Endothelial cell of umbilical vein (primary cell): ENCODE measurements around the gene RBM44. TPM values are rescaled to one million over a fixed set of nuclear protein-coding genes. Genes with fewer than 3 reads are reported as not detected.
A peak's percentile ranks its signal among the peaks of the same experiment; 100 is the strongest.

Experiments used
- BruUV-seq: library from RNA; stranded (reverse); fragments of 400-500 nt; replicated peaks from 2 replicates; lab custom pipeline; 2021; lab: Mats Ljungman, UMichigan
- CTCF ChIA-PET: fragments of 300-600, 350-600 bp; sonication (Branson Sonifier 250); formaldehyde crosslinking; loops from one replicate; lab custom pipeline; 2021; ENCODE audit warnings: antibody characterized with exemption, inconsistent platforms; lab: Charles Lee
- POLR2A ChIA-PET: fragments of 300-600, 350-600 bp; sonication (Branson Sonifier 250); formaldehyde crosslinking; loops from one replicate; lab custom pipeline; 2021; ENCODE audit warnings: antibody characterized with exemption, inconsistent platforms; lab: Charles Lee
- DNase-seq: peaks from one replicate; pipeline ENCODE4 v3.0.0-alpha.2; 2011; ENCODE audit warnings: low read depth, low spot score
- FAIRE-seq: peaks from 2 replicates; lab custom pipeline; 2011; peaks lifted over from hg19 to GRCh38; lab: Jason Lieb, UNC
- H2AFZ ChIP-seq: 2 replicates; pipeline ENCODE4 v1.6.0; 2012; ENCODE audit warnings: low read depth, low read length, control low read depth, inconsistent platforms
- H3K27ac ChIP-seq: 2 replicates; pipeline ENCODE4 v1.5.1; 2011; ENCODE audit warnings: low read depth, mild to moderate bottlenecking, control low read depth, low read length, moderate library complexity; ENCODE audit not compliant: insufficient read depth
- H3K27me3 ChIP-seq, 2 experiments: 2 replicates each; pipeline versions ENCODE4 v1.6.0 to v1.6.1; 2011; ENCODE audit warnings: low read length in 2 of 2, mixed read lengths in 1 of 2; ENCODE audit not compliant: control insufficient read depth in 2 of 2, insufficient read depth in 2 of 2
- H3K36me3 ChIP-seq, 2 experiments: 2 replicates in 1 of 2; 3 replicates in 1 of 2; pipeline ENCODE4 v1.5.1; 2011; ENCODE audit warnings: low read length in 2 of 2, mild to moderate bottlenecking in 1 of 2, moderate library complexity in 1 of 2; ENCODE audit not compliant: control insufficient read depth in 2 of 2, insufficient read depth in 2 of 2; ENCODE audit errors: extremely low read depth in 1 of 2
- H3K4me1 ChIP-seq: 3 replicates; pipeline ENCODE4 v1.5.1; 2011; ENCODE audit warnings: mild to moderate bottlenecking, low read length; ENCODE audit not compliant: control insufficient read depth, insufficient read depth; ENCODE audit errors: extremely low read depth
- H3K4me2 ChIP-seq: 2 replicates; pipeline ENCODE4 v1.6.1; 2011; ENCODE audit warnings: low read length, control low read depth, mixed read lengths; ENCODE audit not compliant: insufficient read depth
- H3K4me3 ChIP-seq, 3 experiments: fragments of 200-600 bp in 1 of 3; sonication (generic), shearing (Covaris generic) in 1 of 3; replicated peaks in 1 of 3; 2 replicates each; pipeline ENCODE4 v1.5.1; 2011 to 2016; ENCODE audit warnings: control low read depth in 3 of 3, low read length in 3 of 3, mild to moderate bottlenecking in 2 of 3, inconsistent platforms in 1 of 3, low read depth in 1 of 3, moderate library complexity in 1 of 3; ENCODE audit not compliant: insufficient read depth in 1 of 3
- H3K79me2 ChIP-seq: 2 replicates; pipeline ENCODE4 v1.6.0; 2012; ENCODE audit warnings: low read length, inconsistent platforms; ENCODE audit not compliant: control insufficient read depth, insufficient read depth
- H3K9ac ChIP-seq: replicated peaks from 2 replicates; pipeline ENCODE3; 2011; ENCODE audit warnings: low read length, control low read depth; ENCODE audit not compliant: insufficient read depth; ENCODE audit errors: extremely low read depth
- H3K9me1 ChIP-seq: replicated peaks from 3 replicates; pipeline ENCODE4 v1.6.0; 2011; ENCODE audit warnings: mild to moderate bottlenecking, low read length; ENCODE audit not compliant: control insufficient read depth, insufficient read depth; ENCODE audit errors: extremely low read depth
- H3K9me3 ChIP-seq: replicated peaks from 2 replicates; pipeline ENCODE4 v1.5.1; 2012; ENCODE audit warnings: low read length, inconsistent platforms; ENCODE audit not compliant: control insufficient read depth, insufficient read depth
- H4K20me1 ChIP-seq: replicated peaks from 2 replicates; pipeline ENCODE3; 2011; ENCODE audit warnings: mild to moderate bottlenecking, low read length; ENCODE audit not compliant: control insufficient read depth, insufficient read depth; ENCODE audit errors: extremely low read depth
- EZH2 ChIP-seq: IDR thresholded peaks from 2 replicates; pipeline ENCODE4 v1.6.1; 2012; ENCODE audit warnings: borderline replicate concordance, low read depth, mild to moderate bottlenecking, moderate library complexity, low read length, inconsistent platforms; ENCODE audit not compliant: severe bottlenecking
- GATA2 ChIP-seq: IDR thresholded peaks from 2 replicates; pipeline ENCODE4 v1.7.0; 2011; ENCODE audit warnings: low read depth, mild to moderate bottlenecking, moderate library complexity, mixed read lengths, low read length; ENCODE audit not compliant: insufficient read length, insufficient read depth
- MYC ChIP-seq: IDR thresholded peaks from one replicate; pipeline ENCODE4 v1.6.1; 2011; ENCODE audit warnings: mild to moderate bottlenecking, low read depth, low read length
- POLR2A ChIP-seq: IDR thresholded peaks from 2 replicates; pipeline ENCODE4 v1.6.1; 2012; ENCODE audit warnings: low read depth, mild to moderate bottlenecking, control low read depth, low read length
- POLR2AphosphoS5 ChIP-seq: IDR thresholded peaks from 2 replicates; pipeline ENCODE4 v1.6.1; 2012; ENCODE audit warnings: low read depth, mild to moderate bottlenecking, control low read depth, low read length, moderate library complexity; ENCODE audit not compliant: insufficient read depth
- dilution Hi-C: fragments of 300-500 bp; cut with MboI; formaldehyde crosslinking; loops from one replicate; pipeline ENCODE4 v1.15.0; 2019; ENCODE audit warnings: low sequenced_read_pairs; ENCODE audit not compliant: extremely low pct_ligation_motif_present
- intact Hi-C: fragments of 100-400 bp; cut with micrococcal nuclease; formaldehyde crosslinking; loops from one replicate; pipeline ENCODE4 v1.10.0; 2022
- polyA plus RNA-seq, 4 experiments: library from polyadenylated mRNA; depleted of rRNA in 3 of 4; stranded (reverse) in 3 of 4; unstranded in 1 of 4; fragments of >200 nt; gene quantifications; 2 replicates each; pipeline versions ENCODE4 v1.2.1 to v1.2.3, GENCODE V29; 2011 to 2012; ENCODE audit warnings: missing spikeins in 1 of 4
- total RNA-seq: library from RNA; stranded (reverse); gene quantifications from 2 replicates; pipeline ENCODE4 v1.2.3, GENCODE V29; 2021
- TF ChIP-seq, protein P1 (sequence below), 2 donors: IDR thresholded peaks; 1 replicate in 1 of 2; 2 replicates in 1 of 2; pipeline ENCODE4 v1.5.1; 2011; ENCODE audit warnings: low read length in 2 of 2, mild to moderate bottlenecking in 2 of 2, moderate library complexity in 2 of 2, control low read depth in 1 of 2, inconsistent platforms in 1 of 2, low read depth in 1 of 2; ENCODE audit not compliant: insufficient read depth in 1 of 2; ENCODE audit errors: extremely low read depth in 1 of 2

The RBM44 gene
- total and polyA plus RNA-seq, 2 donors (not counting 3 experiments of a cell fraction or from before 2014, with no cell fraction given) = 0.14 to 0.53 TPM

DNA sequence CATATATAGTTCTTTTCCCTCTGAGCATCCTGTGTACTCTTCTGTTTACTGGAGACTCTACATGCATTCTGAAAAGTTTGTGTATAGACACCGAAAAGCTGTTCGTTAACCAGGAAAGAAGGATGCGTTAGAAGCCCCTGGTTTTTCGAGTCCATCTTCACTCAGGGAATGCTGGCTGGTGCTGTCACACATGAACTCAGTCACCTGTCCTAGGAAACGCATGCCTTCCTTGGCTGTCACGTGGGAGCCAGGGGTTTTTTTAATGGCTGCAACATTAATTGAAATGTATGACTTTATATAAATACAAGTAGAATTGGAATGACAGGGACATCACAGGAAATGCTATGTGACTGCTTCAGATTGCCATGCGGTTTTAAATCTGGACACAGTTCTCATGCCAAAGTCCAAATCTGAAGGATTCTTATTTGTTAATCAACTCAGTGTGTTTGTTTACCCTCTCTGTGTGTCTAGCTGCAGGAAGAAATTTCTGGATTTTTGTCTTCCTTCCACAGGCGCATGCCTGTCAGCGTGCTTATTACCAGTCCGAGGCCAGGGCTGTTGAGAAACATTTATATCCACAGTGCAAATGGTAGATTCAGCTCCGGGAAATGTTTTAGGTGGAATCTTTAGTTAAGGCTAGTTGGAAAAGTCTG is 63.4 kb downstream of the RBM44 start:
- intact Hi-C loops = no loop called here
- dilution Hi-C loops = no loop called here
- POLR2A ChIA-PET = no interaction called here

GRCh38 chr2:237862528-237862895 is 63.9 kb downstream of the RBM44 start:
- H3K9me3 ChIP-seq = no peaks in the 10 kb centered on the region
- peaks cover 5% of the 10 kb centered on the region for H3K4me1 ChIP-seq
- no peak overlapping the region for H3K4me3 ChIP-seq
- no TSS peak for BruUV-seq
- H4K20me1 ChIP-seq = no peaks in the 10 kb centered on the region
- dilution Hi-C loops (no loop called here), intact Hi-C loops (no loop called here)
- H3K27me3 ChIP-seq = peaks cover 27 to 32% of the 10 kb centered on the region in 2 experiments
- TF ChIP-seq, protein P1, sequence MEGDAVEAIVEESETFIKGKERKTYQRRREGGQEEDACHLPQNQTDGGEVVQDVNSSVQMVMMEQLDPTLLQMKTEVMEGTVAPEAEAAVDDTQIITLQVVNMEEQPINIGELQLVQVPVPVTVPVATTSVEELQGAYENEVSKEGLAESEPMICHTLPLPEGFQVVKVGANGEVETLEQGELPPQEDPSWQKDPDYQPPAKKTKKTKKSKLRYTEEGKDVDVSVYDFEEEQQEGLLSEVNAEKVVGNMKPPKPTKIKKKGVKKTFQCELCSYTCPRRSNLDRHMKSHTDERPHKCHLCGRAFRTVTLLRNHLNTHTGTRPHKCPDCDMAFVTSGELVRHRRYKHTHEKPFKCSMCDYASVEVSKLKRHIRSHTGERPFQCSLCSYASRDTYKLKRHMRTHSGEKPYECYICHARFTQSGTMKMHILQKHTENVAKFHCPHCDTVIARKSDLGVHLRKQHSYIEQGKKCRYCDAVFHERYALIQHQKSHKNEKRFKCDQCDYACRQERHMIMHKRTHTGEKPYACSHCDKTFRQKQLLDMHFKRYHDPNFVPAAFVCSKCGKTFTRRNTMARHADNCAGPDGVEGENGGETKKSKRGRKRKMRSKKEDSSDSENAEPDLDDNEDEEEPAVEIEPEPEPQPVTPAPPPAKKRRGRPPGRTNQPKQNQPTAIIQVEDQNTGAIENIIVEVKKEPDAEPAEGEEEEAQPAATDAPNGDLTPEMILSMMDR (IDR thresholded peaks at IDR 0.05; ENCODE audit: extremely low read depth in 1 of 2, insufficient read depth in 1 of 2, low read depth in 1 of 2, low read length in 2 of 2) = no peak
- no peak for TF ChIP-seq EZH2
- TF ChIP-seq POLR2AphosphoS5 = no peak
- H3K4me2 ChIP-seq = no peak overlapping the region
- no peak overlapping the region for H3K27ac ChIP-seq
- no peak overlapping the region for H2AFZ ChIP-seq
- ChIA-PET POLR2A (no interaction called here), CTCF (no interaction called here)
- no peaks in the 10 kb centered on the region for H3K9me1 ChIP-seq
- FAIRE-seq (no peak), DNase-seq (no peak)
- H3K36me3 ChIP-seq = no peaks in the 10 kb centered on the region
- H3K9ac ChIP-seq = no peak overlapping the region
- H3K79me2 ChIP-seq = no peaks in the 10 kb centered on the region

More for the DNA sequence above, 63.4 kb downstream of the RBM44 start:
- Histone ChIP-seq H3K27ac (no peak overlapping the region), H3K9me3 (no peaks in the 10 kb centered on the region), H3K36me3 (no peaks in the 10 kb centered on the region), H3K9me1 (no peaks in the 10 kb centered on the region), H3K4me2 (no peak overlapping the region), H4K20me1 (no peaks in the 10 kb centered on the region), H3K79me2 (no peaks in the 10 kb centered on the region), H3K27me3 (peaks cover 30 to 34% of the 10 kb centered on the region in 2 experiments), H3K4me3 (no peak overlapping the region), H3K4me1 (peaks cover 5% of the 10 kb centered on the region), H2AFZ (no peak overlapping the region), H3K9ac (no peak overlapping the region)
- no TSS peak for BruUV-seq
- DNase-seq (no peak), FAIRE-seq (no peak)
- TF ChIP-seq EZH2 (peak; percentile 27), GATA2 (no peak), POLR2A (no peak), MYC (no peak)
- CTCF ChIA-PET = interaction anchor here (0.6 kb wide), 1 partner anchor 282 kb away, joined by 3 read pairs; no protein-coding TSS in a partner anchor
